Trophoblast cell (in vitro differentiated cells and primary cell): ENCODE results near the gene RTL10.
A peak's percentile ranks its signal among the peaks of the same experiment; 100 is the strongest.

Experiments
- DNase-seq, 2 donors: peaks; one replicate each; pipeline ENCODE4 v3.0.0-alpha.2; 2016
- H2AFZ ChIP-seq: 2 replicates; pipeline ENCODE4 v1.6.1; 2013; ENCODE audit warnings: low read length, moderate library complexity, mild to moderate bottlenecking; ENCODE audit not compliant: insufficient read depth, poor library complexity
- H2AK5ac ChIP-seq: 2 replicates; pipeline ENCODE4 v1.6.1; 2013; ENCODE audit warnings: mild to moderate bottlenecking, low read length
- H2BK120ac ChIP-seq: 2 replicates; pipeline ENCODE4 v1.6.1; 2013; ENCODE audit warnings: low read length, mild to moderate bottlenecking, moderate library complexity; ENCODE audit not compliant: insufficient read depth, poor library complexity
- H2BK12ac ChIP-seq: 2 replicates; pipeline ENCODE4 v1.6.1; 2013; ENCODE audit warnings: mild to moderate bottlenecking, low read length, moderate library complexity
- H2BK5ac ChIP-seq: 2 replicates; pipeline ENCODE4 v1.6.1; 2013; ENCODE audit warnings: low read length, low read depth, moderate library complexity, mild to moderate bottlenecking; ENCODE audit not compliant: poor library complexity
- H3K14ac ChIP-seq: 2 replicates; pipeline ENCODE4 v1.6.1; 2013; ENCODE audit warnings: mild to moderate bottlenecking, low read length
- H3K18ac ChIP-seq: 2 replicates; pipeline ENCODE4 v1.6.1; 2013; ENCODE audit warnings: mild to moderate bottlenecking, low read length
- H3K23ac ChIP-seq: 2 replicates; pipeline ENCODE4 v1.6.1; 2013; ENCODE audit warnings: low read length
- H3K27ac ChIP-seq: 2 replicates; pipeline ENCODE4 v1.5.1; 2013; ENCODE audit warnings: low read depth, mild to moderate bottlenecking, inconsistent platforms, low read length, moderate library complexity
- H3K27me3 ChIP-seq: 2 replicates; pipeline ENCODE4 v1.6.1; 2013; ENCODE audit warnings: inconsistent platforms, mild to moderate bottlenecking, low read length, moderate library complexity; ENCODE audit not compliant: insufficient read depth
- H3K36me3 ChIP-seq, 2 experiments: 1 replicate in 1 of 2; 2 replicates in 1 of 2; pipeline ENCODE4 v1.6.1; 2013; ENCODE audit warnings: low read length in 2 of 2, mild to moderate bottlenecking in 2 of 2, moderate library complexity in 1 of 2; ENCODE audit not compliant: insufficient read depth in 2 of 2, control insufficient read depth in 1 of 2
- H3K4ac ChIP-seq: 2 replicates; pipeline ENCODE4 v1.6.1; 2013; ENCODE audit warnings: low read depth, mild to moderate bottlenecking, low read length, moderate library complexity
- H3K4me1 ChIP-seq, 2 experiments: 1 replicate in 1 of 2; 2 replicates in 1 of 2; pipeline ENCODE4 v1.6.1; 2013; ENCODE audit warnings: low read length in 2 of 2, mild to moderate bottlenecking in 2 of 2, moderate library complexity in 1 of 2; ENCODE audit not compliant: insufficient read depth in 2 of 2, control insufficient read depth in 1 of 2
- H3K4me2 ChIP-seq: 2 replicates; pipeline ENCODE4 v1.6.1; 2013; ENCODE audit warnings: inconsistent platforms, mild to moderate bottlenecking, low read length, moderate library complexity
- H3K4me3 ChIP-seq: 2 replicates; pipeline ENCODE4 v1.5.1; 2013; ENCODE audit warnings: mild to moderate bottlenecking, low read depth, low read length, inconsistent platforms
- H3K79me1 ChIP-seq: one replicate; pipeline ENCODE4 v1.6.1; 2013; ENCODE audit warnings: low read length
- H3K79me2 ChIP-seq: 2 replicates; pipeline ENCODE4 v1.6.1; 2013; ENCODE audit warnings: low read length, mild to moderate bottlenecking; ENCODE audit not compliant: control insufficient read depth, insufficient read depth, poor library complexity
- H3K9ac ChIP-seq: 2 replicates; pipeline ENCODE4 v1.6.1; 2013; ENCODE audit warnings: mild to moderate bottlenecking, low read length
- H3K9me3 ChIP-seq: 2 replicates; pipeline ENCODE4 v1.6.1; 2013; ENCODE audit warnings: low read depth, mild to moderate bottlenecking, control low read depth, inconsistent platforms, low read length; ENCODE audit not compliant: insufficient read depth
- H4K12ac ChIP-seq: 2 replicates; pipeline ENCODE4 v1.6.1; 2013; ENCODE audit warnings: low read depth, mild to moderate bottlenecking, low read length, moderate library complexity
- H4K8ac ChIP-seq: 2 replicates; pipeline ENCODE4 v1.6.1; 2013; ENCODE audit warnings: low read depth, mild to moderate bottlenecking, low read length, moderate library complexity
- H4K91ac ChIP-seq: one replicate; pipeline ENCODE4 v1.6.1; 2013; ENCODE audit warnings: low read depth, mild to moderate bottlenecking, low read length, moderate library complexity
- whole genome bisulfite sequencing: extraction: QIAGEN DNeasy Blood & Tissue Kit; methylation state at CpG from one replicate; pipeline ENCODE4 v1.1.7; 2013; ENCODE audit warnings: missing lambda C conversion rate; ENCODE audit not compliant: insufficient read length, insufficient coverage; ENCODE audit errors: extremely low coverage; 5-methylcytosine and 5-hydroxymethylcytosine counted together

Gene RTL10

DNA sequence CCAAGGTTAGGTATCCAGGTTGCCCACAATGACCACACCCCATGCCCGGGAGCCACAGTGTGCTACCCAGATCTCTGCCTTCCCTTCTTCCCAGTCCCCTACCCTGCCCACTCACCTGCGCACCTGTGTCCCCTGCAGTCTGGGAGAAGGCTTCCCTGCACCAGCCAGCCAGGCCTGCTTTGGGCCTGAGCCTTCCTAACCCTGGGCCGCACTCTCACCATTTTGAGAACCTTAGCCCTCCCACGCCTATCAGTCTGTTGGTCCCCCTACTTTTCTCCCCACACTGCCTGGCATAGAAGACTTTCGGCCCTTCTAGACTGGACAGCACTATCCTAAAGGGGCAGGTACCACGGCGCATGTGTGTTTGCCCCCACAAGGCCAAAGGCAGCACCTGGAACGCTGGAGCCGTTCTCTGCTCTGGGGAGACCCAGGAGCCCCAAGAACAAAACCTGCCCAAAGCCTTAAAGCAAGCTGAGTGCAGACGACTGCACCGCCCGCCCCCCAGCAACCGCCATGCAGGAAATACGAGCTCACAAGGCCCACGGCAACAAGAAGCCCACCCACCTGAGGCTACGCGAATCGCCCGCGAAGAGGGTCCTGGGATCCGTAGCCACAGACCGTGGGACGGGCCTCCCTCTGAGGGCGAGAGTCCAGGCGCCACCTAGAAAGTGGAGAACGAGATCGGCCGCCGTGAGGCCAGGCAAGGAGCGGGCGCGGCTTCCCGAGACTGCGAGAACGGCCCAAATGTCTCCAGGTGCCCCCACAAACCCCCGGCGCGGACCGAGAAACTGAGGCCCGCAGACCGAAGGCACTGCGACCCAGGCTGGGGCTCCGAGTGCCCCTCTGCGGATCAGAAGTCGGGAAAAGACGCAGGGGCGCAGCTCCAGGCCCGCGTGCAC lies 546 bp downstream of the RTL10 start:
- Histone ChIP-seq H3K23ac (no peak overlapping the region), H3K36me3 (peaks cover 20 to 27% of the 10 kb centered on the region in 2 experiments), H2AFZ (peak overlapping the region; percentile 90), H2AK5ac (peak overlapping the region; percentile 84), H3K79me1 (peaks cover 32% of the 10 kb centered on the region), H3K27me3 (no peaks in the 10 kb centered on the region), H3K9ac (peak overlapping the region; percentile 76), H3K14ac (peak overlapping the region; percentile 95), H3K4me2 (peak overlapping the region; percentile 77), H3K4ac (peak overlapping the region; percentile 54), H3K4me3 (peak overlapping the region; percentile 85), H3K79me2 (peaks cover 34% of the 10 kb centered on the region), H2BK12ac (peak overlapping the region; percentile 12), H3K9me3 (no peaks in the 10 kb centered on the region), H4K8ac (peak overlapping the region; percentile 90), H2BK120ac (peak overlapping the region; percentile 88), H4K91ac (peak overlapping the region; percentile 92), H3K27ac (peak overlapping the region; percentile 80), H2BK5ac (peak overlapping the region; percentile 86), H4K12ac (peak overlapping the region; percentile 78), H3K18ac (peak overlapping the region; percentile 94), H3K4me1 (peaks cover 33 to 44% of the 10 kb centered on the region in 2 experiments)
- WGBS: no CpG with 5 or more reads among the region's 49 CpGs
- DNase-seq: no peak

DNA sequence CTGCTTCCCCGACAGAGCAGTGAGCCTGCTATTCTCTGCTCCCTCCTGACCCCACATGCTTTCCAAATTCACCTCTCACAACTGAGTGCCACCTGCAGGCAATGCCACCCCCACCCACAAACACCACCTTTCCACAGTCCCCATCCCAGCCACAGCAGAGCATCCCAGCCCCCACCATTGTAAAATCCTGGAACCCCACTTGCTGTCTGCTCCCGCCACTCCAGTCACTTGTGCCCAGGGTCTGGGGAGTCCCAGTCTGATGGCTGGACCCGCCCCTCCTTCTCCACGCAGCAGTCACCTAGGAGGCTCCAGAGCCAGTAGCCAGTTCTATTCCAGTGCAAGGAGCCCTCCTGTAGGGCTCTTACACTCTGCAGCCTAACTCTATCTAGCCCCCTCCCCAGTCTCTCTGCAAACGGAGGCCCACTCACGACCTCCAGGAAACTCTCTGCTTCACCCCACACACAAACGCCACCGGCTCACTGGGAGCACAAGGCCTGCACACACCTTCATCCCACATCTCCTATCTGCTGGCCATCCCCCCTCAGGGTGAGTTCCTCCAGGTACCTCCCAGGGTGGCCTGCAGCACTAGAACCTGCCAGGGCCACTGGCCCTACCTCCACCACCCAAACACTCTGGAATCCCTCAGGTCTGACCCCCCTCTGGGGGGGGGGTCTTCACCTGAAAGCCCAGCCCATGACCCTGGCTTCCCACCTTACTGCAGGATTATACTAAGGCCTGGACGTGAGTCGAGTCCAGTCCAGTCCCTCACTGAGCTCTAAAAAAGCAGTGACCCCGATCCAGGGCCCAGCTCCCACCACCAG lies 1.4 kb downstream of the RTL10 start:
- H3K4me3 ChIP-seq: peak overlapping the region; percentile 85
- no peaks in the 10 kb centered on the region for H3K27me3 ChIP-seq
- peaks cover 37% of the 10 kb centered on the region for H3K79me2 ChIP-seq
- peak overlapping the region; percentile 84 for H2AK5ac ChIP-seq
- H3K23ac ChIP-seq: no peak overlapping the region
- peaks cover 22 to 27% of the 10 kb centered on the region in 2 experiments for H3K36me3 ChIP-seq
- H3K18ac ChIP-seq: peak overlapping the region; percentile 2
- H4K91ac ChIP-seq: no peak overlapping the region
- H3K27ac ChIP-seq: no peak overlapping the region
- peaks cover 37% of the 10 kb centered on the region for H3K79me1 ChIP-seq
- H2BK12ac ChIP-seq: no peak overlapping the region
- WGBS: no CpG with 5 or more reads among the region's 11 CpGs
- no peak overlapping the region for H2BK5ac ChIP-seq
- peaks cover 38 to 51% of the 10 kb centered on the region in 2 experiments for H3K4me1 ChIP-seq
- peak overlapping the region; percentile 76 for H3K9ac ChIP-seq
- no peak overlapping the region for H2AFZ ChIP-seq
- peak overlapping the region; percentile 54 for H3K4ac ChIP-seq
- peak overlapping the region; percentile 77 for H3K4me2 ChIP-seq
- no peak overlapping the region for H4K8ac ChIP-seq
- peak in 1 of 2 donors; percentile 18 for DNase-seq
- no peak overlapping the region for H2BK120ac ChIP-seq
- peak overlapping the region; percentile 95 for H3K14ac ChIP-seq
- H3K9me3 ChIP-seq: no peaks in the 10 kb centered on the region
- H4K12ac ChIP-seq: no peak overlapping the region

DNA sequence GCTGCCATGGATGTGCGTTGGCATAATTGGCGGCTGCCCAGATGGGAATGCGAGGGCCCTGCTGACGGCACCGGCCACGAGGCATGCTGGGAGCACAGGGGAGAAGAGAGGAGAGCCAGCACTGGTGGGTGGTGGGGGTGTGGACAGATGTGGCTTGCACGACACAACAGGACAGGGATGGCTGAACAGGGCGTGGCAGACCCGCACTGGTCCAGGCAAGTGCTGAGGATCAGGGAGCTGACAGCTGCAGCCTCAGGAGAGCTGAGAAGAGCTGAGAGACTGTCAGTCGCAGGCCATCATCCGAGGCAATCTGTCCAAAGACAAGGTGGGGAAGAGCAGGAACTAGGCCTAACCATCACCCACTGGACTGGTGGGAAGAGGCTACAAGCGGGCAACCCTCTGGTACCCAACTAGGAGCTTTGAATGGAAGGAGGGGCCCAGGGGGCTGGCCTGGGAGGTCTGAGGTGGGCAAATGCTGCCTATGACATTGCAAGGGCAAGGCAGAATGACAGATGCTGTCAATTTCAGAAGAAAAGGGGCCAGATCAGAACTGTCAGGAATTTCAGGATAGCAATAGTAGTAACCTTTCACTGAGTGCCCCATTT lies 2.4 kb downstream of the RTL10 start:
- DNase-seq: peak in 1 of 2 donors; percentile 18
- Histone ChIP-seq H2AFZ (no peak overlapping the region), H2AK5ac (no peak overlapping the region), H3K4me3 (no peak overlapping the region), H4K12ac (no peak overlapping the region), H3K4me2 (peak overlapping the region; percentile 77), H3K4ac (peak overlapping the region; percentile 41), H3K36me3 (peaks cover 22 to 27% of the 10 kb centered on the region in 2 experiments), H3K27me3 (no peaks in the 10 kb centered on the region), H3K27ac (no peak overlapping the region), H4K8ac (no peak overlapping the region), H2BK12ac (no peak overlapping the region), H4K91ac (no peak overlapping the region), H3K79me1 (peaks cover 37% of the 10 kb centered on the region), H3K79me2 (peaks cover 37% of the 10 kb centered on the region), H3K4me1 (peaks cover 38 to 53% of the 10 kb centered on the region in 2 experiments), H3K18ac (no peak overlapping the region), H3K14ac (no peak overlapping the region), H2BK120ac (no peak overlapping the region), H3K9ac (no peak overlapping the region), H3K9me3 (peaks cover 2% of the 10 kb centered on the region), H2BK5ac (no peak overlapping the region), H3K23ac (no peak overlapping the region)
- no CpG with 5 or more reads among the region's 12 CpGs for WGBS
